Glomerular visceral epithelial cell (primary cell): ENCODE results near the gene INO80C.

ENCODE experiments used
- DNase-seq: peaks from one replicate; pipeline ENCODE4 v3.0.0-alpha.2; 2016; ENCODE audit errors: extremely low spot score

The INO80C gene

DNA sequence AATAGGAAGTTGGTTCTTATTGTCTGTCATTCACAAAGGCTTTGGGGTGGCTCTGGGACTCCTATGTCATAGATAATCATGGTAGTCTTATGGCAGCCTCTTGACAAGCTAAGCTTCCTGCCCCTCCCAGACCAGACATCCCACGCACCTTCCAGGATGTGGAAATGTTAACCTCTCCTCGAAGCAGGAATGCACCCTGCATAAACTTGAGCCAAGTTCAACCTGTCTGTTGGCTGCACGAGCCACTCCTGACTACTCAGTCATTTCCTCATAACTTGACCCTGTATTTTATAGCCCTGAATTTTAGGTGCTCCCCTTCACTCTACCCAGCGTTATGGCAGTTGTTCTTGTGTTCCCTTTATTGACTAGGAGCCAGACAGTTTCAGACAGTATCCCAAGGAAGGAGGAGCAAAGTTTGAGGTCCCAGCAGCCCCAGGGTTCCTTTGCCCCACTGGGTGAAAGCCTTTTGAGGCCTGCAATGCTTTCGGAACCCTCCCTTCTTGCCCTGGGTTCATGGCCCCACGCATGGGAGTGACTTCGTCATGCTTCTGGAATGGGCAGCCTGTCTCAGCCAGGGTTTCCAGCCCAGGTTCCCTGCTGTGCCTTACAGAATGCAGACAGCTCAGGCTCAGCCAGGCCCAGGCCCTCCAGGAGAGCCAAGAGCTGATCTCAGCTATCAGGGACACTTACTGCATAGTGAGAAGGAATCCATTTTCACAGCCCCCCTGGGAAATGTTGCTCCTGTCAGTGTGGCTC lies 15.6 kb upstream of the INO80C start:
- DNase-seq: peak; percentile 82

GRCh38 chr18:35512761-35513160 lies 15.0 kb upstream of the INO80C start:
- DNase-seq: no peak

DNA sequence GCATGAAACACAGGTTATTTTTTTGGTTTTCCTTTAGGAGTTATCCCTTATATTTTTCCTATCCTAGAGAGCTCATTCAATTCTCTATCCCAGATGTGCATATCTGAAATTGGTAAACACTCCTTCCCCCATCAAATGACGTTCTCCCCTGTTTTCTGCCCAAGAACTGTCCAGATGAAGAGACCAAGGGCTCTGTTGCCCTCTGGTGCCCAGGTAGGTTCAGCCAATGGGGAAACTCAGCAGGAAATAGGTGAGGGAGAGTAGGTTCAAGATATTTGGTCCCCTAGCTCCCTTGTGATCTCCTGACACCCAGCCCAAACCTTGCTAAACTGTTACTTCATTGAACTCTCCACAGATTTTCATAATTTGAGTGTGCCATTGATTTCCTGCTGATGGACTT lies 14.1 kb upstream of the INO80C start:
- no peak for DNase-seq

DNA sequence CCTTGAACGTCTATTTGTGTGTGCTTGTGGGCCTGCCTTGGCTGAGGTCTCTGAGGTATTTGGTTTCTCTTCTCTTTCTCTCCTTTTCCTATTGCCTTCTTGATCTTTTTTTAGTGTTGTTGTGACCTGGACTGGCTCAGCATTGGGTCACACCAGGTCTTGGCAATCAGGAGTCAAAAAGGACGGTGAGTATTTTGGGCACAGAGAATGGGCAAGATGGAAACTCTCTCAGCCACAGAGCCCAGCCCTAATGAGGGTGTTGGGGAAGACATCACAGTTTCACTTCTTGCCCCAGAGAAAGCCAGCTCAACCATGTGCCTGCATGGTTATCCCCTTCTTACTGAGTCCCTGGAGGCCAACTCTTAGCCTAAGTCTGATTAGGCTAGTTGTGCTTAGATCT lies 13.7 kb upstream of the INO80C start:
- no peak for DNase-seq

GRCh38 chr18:35510076-35510651 lies 12.4 kb upstream of the INO80C start:
- DNase-seq: no peak

GRCh38 chr18:35508746-35509338 lies 11.1 kb upstream of the INO80C start:
- DNase-seq: no peak

GRCh38 chr18:35508030-35508429 lies 10.3 kb upstream of the INO80C start:
- DNase-seq: no peak

DNA sequence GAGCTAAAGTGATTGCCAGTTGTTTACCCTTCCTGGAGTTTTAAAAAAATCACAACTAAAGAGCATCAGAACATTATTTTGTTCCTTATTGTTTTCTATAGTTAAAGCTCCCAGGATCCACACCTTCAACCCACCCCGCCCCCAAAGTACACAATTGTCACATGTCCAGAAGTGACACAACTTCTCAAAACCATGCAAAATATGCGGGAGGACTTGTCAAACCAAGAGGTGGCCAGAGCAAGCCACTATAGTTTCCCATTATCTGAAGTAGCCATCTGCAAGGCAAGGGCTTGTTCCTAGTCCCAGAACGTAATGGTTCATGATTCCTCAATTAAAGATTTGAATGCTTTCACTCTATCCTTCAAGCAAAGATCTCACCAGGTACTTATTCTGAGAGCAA lies 9.9 kb upstream of the INO80C start:
- DNase-seq: no peak

DNA sequence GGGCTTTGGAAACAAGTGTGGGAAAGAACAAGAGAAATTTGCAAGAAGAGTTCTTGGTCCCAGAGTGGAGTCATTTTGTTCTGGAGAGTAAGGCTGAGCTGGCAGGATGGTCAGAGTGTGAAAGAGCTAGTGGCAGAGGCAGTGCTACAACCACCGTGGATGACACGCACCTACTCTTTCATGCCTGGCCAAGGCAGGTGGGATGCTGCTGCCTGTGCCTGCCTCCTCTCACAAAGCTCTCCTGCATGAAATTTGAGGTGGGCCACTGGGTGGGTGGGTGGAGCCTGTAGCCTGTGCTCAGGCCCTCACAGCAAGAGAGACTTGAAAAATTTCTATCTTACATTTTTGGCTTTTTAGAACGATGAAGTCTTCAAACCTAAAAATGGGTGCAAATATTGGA lies 9.4 kb upstream of the INO80C start:
- DNase-seq: no peak

GRCh38 chr18:35506024-35506712 lies 8.4 kb upstream of the INO80C start:
- DNase-seq: no peak

DNA sequence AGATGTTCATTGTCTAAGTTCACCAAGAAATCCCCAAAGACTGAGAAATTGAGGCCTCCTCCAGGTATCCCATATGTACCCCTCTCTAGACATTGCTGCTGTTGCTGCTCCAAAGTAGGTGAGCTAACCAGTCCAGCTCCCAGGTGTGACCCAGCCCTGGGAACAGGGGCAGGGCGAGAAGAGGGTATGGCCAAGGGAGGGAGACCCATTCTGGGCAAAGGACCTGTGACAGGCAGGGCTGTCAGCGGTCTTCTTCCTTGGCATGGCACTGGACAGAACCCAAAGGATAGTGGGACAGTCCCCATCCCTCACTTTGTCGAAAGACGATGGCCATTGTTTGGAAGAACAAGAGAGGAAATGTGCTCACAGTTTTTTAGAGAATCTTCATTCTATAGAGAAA lies 7.2 kb upstream of the INO80C start:
- no peak for DNase-seq

DNA sequence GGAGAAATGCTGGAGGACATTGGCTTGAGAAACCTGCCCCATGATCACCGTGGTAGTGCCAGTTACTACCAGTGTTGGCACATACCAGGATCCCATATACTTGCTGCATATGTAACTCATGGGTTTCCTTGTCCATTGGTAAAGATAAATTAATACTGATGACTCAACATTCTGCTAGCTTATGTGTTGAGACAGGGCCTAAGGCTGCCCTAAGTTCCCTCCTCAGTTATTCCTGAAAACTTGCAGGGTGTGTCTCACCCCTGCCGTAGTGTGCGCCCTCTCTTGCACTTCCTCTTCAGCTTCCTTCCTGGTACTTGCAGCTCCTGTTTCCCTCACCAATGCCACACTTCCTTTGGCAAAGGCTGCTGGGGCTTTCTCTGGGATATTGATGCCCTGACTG lies 4.3 kb upstream of the INO80C start:
- DNase-seq: no peak

GRCh38 chr18:35501369-35501768 lies 3.6 kb upstream of the INO80C start:
- no peak for DNase-seq

DNA sequence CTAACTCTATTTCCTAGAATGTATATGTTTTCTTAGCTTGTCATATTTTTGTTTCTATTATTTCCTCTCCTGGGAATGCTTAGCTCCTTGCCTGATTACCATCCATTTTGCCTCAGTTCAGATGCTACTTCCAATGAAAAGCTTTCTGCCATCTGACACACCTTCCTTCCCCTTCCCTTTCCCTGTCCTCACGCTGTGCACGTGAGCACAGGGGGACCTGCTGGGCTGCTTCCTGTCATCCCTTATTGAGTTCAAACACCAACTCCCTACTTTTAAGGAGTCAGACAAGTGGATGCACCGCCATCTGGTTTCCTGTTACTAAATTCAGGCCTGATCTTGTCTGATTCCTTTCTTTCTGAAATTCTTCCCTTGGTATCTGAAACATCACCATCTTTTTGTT lies 2.4 kb upstream of the INO80C start:
- DNase-seq: no peak

DNA sequence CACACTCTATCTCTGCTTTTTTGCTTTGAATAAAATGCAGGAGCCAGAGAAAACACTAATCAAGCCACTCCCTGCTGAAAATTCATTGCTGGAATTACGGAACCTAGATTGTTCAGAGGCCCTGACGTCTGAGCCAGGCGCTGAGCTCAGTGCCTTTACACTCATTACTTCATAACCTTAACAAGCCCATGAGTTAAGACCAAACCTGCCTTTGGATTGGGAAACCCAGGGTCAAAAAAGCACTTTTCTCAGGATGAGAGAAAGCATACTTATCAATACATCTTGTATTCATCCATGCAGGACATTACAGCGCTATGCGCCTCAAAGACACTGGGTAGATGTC lies 762 bp downstream of the INO80C start:
- DNase-seq: peak; percentile 13

GRCh38 chr18:35495536-35496314 lies 2.0 kb downstream of the INO80C start:
- no peak for DNase-seq

GRCh38 chr18:35494251-35495220 lies 3.2 kb downstream of the INO80C start:
- DNase-seq: no peak

DNA sequence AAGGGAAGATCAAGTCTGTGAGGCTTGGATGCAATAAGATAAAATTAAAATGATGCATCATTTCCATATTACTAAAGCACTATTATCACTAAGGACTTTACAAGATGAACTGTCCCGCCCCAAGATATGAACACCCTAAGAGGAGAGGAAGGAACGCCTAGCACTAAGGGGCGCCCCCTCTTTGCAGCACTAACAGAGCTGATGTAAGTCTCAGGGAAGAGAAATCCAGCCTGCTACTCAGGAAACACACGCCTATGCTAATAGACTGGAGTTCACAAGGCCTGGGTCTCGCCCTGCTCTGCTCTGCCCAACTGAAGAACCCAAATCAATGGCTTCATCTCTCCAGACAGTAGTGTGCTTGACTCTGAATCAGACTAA lies 6.1 kb downstream of the INO80C start:
- DNase-seq: no peak

- no peak for DNase-seq
Measured at GRCh38 chr18:35490894-35491699, 6.7 kb downstream of the INO80C start.

DNA sequence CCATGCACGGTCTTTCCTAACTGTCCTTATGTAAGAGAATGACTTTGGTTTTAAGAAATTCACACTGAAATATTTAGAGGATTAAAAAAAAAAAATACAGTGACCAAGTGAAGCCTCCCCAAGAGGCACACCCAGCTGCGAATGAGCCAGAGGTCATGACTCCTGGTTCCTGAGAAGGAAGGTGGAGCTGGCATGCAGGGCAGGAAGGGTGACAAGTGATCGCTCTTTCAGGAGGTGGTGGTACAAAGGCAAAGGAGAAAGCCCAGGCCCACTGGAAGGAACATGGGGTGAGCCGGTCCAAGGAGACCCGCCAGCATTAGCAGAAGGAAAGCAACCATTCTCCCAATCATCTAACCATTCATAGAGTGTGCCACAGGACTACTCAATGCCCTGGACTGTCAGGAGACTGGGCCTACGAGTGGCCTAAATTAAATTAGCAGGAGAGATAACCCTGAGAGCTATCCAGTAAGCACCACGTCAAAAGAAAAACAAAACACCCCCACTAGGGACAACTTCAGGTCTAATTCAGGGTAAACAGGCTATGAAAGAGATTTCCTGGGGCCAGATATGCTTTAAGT lies 7.8 kb downstream of the INO80C start:
- no peak for DNase-seq
